Fibroblast of skin of left biceps (primary cell): ENCODE measurements around the gene SPOCK2.

Experiments
- DNase-seq, 2 experiments: peaks; one replicate each; pipeline ENCODE4 v3.0.0-alpha.2; 2013; ENCODE audit warnings: low read depth in 2 of 2

SPOCK2 gene

GRCh38 chr10:72088889-72089575 is 681 bp upstream of the SPOCK2 start:
- DNase-seq, result no peak

- DNase-seq, result no peak
Measured at GRCh38 chr10:72087392-72087968, 871 bp downstream of the SPOCK2 start.

- no peak for DNase-seq
Measured at GRCh38 chr10:72086466-72087391, 1.6 kb downstream of the SPOCK2 start.

GRCh38 chr10:72085864-72086465 is 2.4 kb downstream of the SPOCK2 start:
- no peak for DNase-seq

GRCh38 chr10:72085166-72085565 is 3.2 kb downstream of the SPOCK2 start:
- no peak for DNase-seq

GRCh38 chr10:72083790-72084459 is 4.4 kb downstream of the SPOCK2 start:
- DNase-seq, result no peak

GRCh38 chr10:72082856-72083789 is 5.2 kb downstream of the SPOCK2 start:
- no peak for DNase-seq

- no peak for DNase-seq
Measured at GRCh38 chr10:72081772-72082590, 6.4 kb downstream of the SPOCK2 start.

- DNase-seq, result no peak
Measured at GRCh38 chr10:72081210-72081609, 7.1 kb downstream of the SPOCK2 start.

- no peak for DNase-seq
Measured at GRCh38 chr10:72080042-72080975, 8.0 kb downstream of the SPOCK2 start.

- DNase-seq, result no peak
Measured at GRCh38 chr10:72079356-72079755, 9.0 kb downstream of the SPOCK2 start.

- DNase-seq, result no peak
Measured at GRCh38 chr10:72077275-72077990, 10.9 kb downstream of the SPOCK2 start.

- DNase-seq, result no peak
Measured at GRCh38 chr10:72076756-72077155, 11.6 kb downstream of the SPOCK2 start.

GRCh38 chr10:72075376-72076115 is 12.8 kb downstream of the SPOCK2 start:
- no peak for DNase-seq

GRCh38 chr10:72074574-72075375 is 13.6 kb downstream of the SPOCK2 start:
- DNase-seq, result no peak
